Activated naive CD8-positive, alpha-beta T cell treated with anti-CD3 and anti-CD28 coated beads, Interleukin-2, amount 50 U/mL, for 16 hours (primary cell): ENCODE measurements around the gene FEV.

ENCODE experiments used
- DNase-seq: peaks from one replicate; pipeline ENCODE4 v3.0.0-alpha.2; 2020; ENCODE audit warnings: low read depth, low spot score

Gene FEV

GRCh38 chr2:218985021-218985324 lies at the start of gene FEV:
TSS of gene FEV (minus strand) at chr2:218985184. CDS start at chr2:218985075, 109 bp downstream.
- DNase-seq: no peak

- DNase-seq: no peak
Measured at GRCh38 chr2:219032051-219032745, 47.2 kb upstream of the FEV start.

GRCh38 chr2:219031005-219031738 lies 46.2 kb upstream of the FEV start:
- no peak for DNase-seq

- DNase-seq: no peak
Measured at GRCh38 chr2:219030177-219030940, 45.4 kb upstream of the FEV start.

GRCh38 chr2:219029829-219030165 lies 44.8 kb upstream of the FEV start:
- peak; percentile 50 for DNase-seq

- no peak for DNase-seq
Measured at GRCh38 chr2:219028996-219029828, 44.2 kb upstream of the FEV start.

- DNase-seq: no peak
Measured at GRCh38 chr2:219028141-219028540, 43.2 kb upstream of the FEV start.

GRCh38 chr2:219027511-219028055 lies 42.6 kb upstream of the FEV start:
- DNase-seq: no peak

GRCh38 chr2:219026946-219027345 lies 42.0 kb upstream of the FEV start:
- DNase-seq: no peak

- no peak for DNase-seq
Measured at GRCh38 chr2:219025637-219026585, 40.9 kb upstream of the FEV start.

- no peak for DNase-seq
Measured at GRCh38 chr2:219024059-219024458, 39.1 kb upstream of the FEV start.

- DNase-seq: no peak
Measured at GRCh38 chr2:219023045-219023605, 38.1 kb upstream of the FEV start.

GRCh38 chr2:219022616-219023015 lies 37.6 kb upstream of the FEV start:
- no peak for DNase-seq

- DNase-seq: no peak
Measured at GRCh38 chr2:219022041-219022440, 37.1 kb upstream of the FEV start.

GRCh38 chr2:219021591-219021990 lies 36.6 kb upstream of the FEV start:
- DNase-seq: no peak

GRCh38 chr2:219020604-219021365 lies 35.8 kb upstream of the FEV start:
- no peak for DNase-seq

- no peak for DNase-seq
Measured at GRCh38 chr2:219019436-219019835, 34.5 kb upstream of the FEV start.

- no peak for DNase-seq
Measured at GRCh38 chr2:219018726-219019125, 33.7 kb upstream of the FEV start.

GRCh38 chr2:219018286-219018685 lies 33.3 kb upstream of the FEV start:
- DNase-seq: no peak
